HG03108 (cell line): ENCODE data around the gene AGAP5.
"Not testable (repeated sequence)": the region's sequence is repeated elsewhere in the genome, so short reads cannot be mapped to it uniquely, and the experiment has no call there.

Experiments
- ATAC-seq: cut with Tn5 transposase; IDR thresholded peaks from one replicate; pipeline ENCODE4 v1.9.1; 2021; ENCODE audit warnings: moderate library complexity; ENCODE audit not compliant: unreplicated experiment

The AGAP5 gene

DNA sequence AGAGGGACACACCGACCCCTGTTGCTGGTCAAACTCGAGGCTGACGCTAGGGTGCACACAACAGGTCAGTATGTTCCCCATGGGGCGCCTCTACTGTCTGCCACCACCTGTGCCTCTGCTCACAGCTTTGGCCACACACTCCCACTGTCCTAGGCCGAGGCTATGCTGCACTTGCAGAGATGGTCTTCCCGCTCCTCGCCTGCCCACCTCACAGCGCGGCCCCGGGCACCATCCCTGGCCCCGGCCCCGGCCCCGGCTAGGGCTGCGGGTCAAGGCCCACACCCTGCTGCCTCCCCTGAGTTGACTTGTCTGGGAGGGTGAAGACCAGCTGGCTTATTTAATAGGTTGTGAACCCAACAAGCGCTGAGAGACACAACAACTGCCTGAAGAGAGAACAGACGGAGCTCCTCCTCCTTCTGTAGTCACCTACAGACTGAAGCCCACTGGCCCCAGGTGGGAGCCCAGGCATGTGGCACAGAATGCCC is at the start of gene AGAP5:
TSS of gene AGAP5 (minus strand) at position 435 of the 485 bp plus-strand sequence. CDS start at position 81, 354 bp downstream.
- not testable (repeated sequence) for ATAC-seq

DNA sequence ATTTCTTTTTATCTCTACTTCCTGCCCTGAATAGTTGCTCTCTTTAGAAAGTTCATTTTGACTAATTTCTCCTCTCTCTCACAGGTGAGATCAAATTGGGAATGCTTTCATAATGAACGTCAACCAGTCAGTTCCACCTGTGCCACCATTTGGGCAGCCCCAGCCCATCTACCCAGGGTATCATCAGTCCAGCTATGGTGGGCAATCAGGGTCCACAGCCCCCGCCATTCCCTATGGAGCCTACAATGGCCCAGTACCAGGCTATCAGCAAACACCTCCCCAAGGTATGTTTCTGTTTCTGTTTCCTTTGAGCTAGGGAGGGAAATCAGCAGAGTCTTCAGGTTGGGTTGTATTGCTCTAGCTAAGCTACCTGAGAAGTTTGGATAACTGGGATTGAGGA is 48.8 kb upstream of the AGAP5 start:
- ATAC-seq = no peak

DNA sequence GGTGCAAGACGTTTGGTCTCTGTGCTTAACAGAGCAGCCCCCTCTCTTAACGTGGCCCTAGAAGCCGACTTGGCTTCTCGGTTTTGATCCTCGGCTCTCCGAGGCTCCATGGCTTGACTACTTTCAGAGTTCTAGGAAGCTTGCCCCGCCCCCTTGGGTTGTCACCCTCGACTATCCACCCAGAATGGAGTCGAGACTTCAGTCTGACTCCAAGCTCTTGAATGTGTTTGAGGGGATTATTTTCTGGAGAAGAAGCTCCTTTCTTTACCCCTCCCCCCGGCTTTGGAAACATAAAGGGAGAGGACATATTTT is 46.7 kb upstream of the AGAP5 start:
- ATAC-seq = peak; percentile 24

DNA sequence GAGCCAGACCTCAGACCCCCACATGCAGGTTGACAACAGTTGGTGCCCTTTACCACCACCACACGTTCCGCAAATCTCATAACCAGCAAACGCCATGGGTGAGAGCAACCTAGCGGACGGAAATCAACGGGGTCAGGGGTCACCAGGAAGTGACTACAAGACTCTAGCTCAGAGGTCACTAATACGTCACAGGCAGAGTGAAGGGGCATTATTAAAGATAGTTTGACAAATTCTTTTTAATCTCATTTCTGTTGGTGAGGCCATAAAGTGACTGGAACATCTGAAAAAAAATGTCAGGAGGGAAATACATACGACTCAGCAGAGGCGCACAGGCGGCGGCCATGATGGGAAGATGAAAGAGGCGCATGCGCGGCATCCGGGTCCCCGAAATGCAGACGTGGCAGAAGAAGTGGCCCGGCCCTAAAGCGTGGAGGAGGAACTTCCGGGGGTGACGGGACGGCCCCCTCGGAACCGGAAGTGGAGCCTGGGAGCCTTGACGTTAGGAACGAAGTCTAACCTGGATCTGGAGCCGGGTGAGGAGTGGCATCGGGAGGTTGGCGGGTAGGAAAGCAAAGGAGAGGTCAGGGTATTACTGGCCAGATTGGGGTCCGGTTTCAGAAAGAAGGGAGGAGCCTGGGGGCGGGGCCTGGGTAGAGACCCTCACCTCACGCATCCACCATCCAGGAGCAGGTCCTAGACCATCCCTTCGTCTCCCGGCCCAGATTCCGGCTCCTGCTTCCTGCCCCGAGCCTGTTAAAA is 46.2 kb upstream of the AGAP5 start, which contains the start of gene SEC24C:
TSS of gene SEC24C (plus strand) at position 468 of the 759 bp plus-strand sequence. CDS start 2,461 bp downstream, outside the sequence.
- ATAC-seq = peak; percentile 88

DNA sequence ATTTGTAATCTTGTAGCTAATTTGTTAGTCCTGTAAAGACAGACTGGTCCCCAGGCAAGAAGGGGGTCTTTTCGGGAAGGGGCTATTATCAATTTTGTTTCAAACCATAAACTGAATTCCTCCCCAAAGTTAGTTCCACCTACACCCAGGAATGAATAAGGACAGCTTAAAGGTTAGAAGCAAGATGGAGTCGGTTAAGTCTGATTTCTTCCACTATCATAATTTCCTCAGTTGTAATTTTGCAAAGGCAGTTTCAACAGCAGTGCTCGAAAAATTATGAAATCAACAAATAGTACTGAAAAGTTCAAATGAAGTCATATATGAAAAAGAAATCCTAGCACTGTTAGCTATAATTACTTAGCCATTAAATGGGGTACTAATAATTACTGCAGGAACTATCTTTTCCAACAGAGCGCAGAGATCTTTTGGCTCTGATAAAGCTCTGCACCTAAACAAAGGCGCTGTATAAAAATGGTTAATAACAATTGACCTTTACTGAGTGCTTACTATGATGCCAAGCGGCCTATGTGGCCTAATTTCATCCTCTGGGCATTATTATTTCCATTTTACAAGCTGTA is 45.5 kb upstream of the AGAP5 start:
- no peak for ATAC-seq

- no peak for ATAC-seq
These were observed 44.5 kb upstream of the AGAP5 start for GRCh38 chr10:73742454-73742734.

GRCh38 chr10:73740501-73741254 is 42.8 kb upstream of the AGAP5 start:
- not testable (repeated sequence) for ATAC-seq

GRCh38 chr10:73734796-73735305 is 36.9 kb upstream of the AGAP5 start:
- no peak for ATAC-seq

GRCh38 chr10:73734028-73734720 is 36.3 kb upstream of the AGAP5 start:
- ATAC-seq = no peak

DNA sequence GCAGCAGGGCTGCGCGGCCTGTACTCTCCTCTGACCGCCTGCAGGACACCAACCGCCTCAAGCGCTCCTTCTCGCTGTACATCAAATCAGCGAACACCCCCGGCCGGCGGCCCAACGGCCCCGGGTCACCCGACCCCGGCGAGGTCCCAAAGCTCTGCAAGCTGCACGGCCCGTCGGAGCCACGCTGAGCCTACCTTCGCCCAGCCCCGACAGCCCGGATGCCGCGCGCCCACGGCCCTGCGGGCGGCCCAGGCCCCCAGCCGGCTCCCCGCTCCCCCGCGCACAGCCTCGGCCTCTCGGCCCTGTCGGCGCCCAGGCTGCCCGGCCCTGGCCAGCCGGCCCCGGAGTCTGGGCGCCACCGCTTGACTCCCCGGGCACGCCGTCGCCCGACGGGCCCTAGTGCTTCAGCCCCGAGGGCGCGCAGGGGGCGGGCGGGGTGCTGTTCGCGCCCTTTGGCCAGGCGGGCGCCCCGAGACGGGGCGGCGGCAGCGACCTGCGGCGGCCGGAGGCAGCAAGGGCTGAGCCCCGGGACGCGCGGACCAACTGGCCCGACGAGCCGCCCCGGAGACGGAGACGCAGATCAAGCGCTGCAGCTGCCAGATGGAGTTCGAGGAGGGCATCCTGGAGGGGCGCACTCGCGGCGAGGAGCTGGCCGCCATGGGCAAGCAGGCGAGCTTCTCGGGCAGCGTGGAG is 35.2 kb upstream of the AGAP5 start:
- ATAC-seq = no peak

- ATAC-seq = no peak
These were observed 34.5 kb upstream of the AGAP5 start for GRCh38 chr10:73732426-73732825.

GRCh38 chr10:73731588-73732375 is 33.9 kb upstream of the AGAP5 start:
- ATAC-seq = no peak

GRCh38 chr10:73730153-73730906 is 32.4 kb upstream of the AGAP5 start:
- ATAC-seq = peak; percentile 77

- ATAC-seq = not testable (repeated sequence)
These were observed 31.9 kb upstream of the AGAP5 start for GRCh38 chr10:73729781-73730152.

DNA sequence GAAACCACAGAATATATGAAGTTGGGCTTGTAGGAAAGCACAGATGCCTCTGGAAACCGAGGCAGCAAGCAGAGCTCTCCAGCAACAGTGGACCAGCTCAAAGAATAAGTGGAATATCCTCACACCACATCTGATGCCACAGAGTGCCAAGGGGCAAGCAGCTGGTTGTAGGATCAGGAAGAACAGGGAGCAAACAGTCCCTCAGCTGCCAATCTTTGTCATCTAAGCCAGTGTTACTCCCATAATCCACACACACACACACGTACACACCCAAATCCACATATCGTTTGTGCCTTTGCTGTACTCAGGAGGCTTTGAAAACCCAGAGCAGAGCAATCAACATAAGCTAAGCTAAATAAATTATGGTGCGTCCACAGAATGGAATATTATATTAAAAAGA is 25.6 kb upstream of the AGAP5 start:
- ATAC-seq = no peak

DNA sequence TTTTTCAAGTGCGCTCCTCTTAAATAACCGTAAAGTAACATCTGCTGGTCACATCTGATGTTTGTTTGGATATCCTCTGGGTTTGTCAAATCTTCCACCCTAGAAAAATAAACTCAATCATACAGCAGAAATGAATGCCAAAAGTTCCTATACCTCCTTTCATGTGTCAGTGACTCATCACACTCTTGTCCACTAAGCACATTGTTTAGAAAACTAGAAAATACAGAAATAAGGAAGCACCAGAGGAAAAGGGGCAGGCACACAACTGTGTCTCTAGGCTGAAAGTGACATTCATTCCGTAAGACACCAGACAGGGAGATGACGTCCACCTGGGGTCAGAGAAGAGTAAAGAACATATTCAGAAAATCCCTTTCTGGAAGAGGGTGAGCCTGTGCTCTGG is 22.7 kb upstream of the AGAP5 start:
- ATAC-seq = not testable (repeated sequence)

- ATAC-seq = no peak
These were observed 19.6 kb upstream of the AGAP5 start for GRCh38 chr10:73717556-73717955.

DNA sequence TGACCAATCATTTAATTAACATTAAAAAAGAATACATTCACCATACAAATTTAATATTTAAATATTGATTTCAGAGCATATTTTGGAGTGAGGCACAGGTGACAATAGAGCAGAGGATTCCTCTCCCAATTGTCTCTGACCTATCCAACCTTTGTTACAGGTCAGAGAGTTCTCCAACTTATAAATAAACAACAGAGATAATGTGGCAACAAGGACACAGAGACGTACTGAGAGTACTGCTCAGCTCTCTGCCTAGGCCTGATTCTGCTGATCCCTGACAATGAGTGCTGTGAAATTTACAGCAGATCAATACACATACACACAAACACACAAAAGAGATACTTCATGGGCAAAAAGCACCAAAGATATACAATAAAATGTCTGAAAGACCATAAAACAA is 18.3 kb upstream of the AGAP5 start:
- ATAC-seq = no peak
